Dendritic cell treated with granulocyte-macrophage colony-stimulating factor and Interleukin-4, amounts not matched to agents 40 ng/mL and 50 ng/mL, for 4 days (primary cell): ENCODE results near the gene OS9.
"Not testable (repeated sequence)": the region's sequence is repeated elsewhere in the genome, so short reads cannot be mapped to it uniquely, and the experiment has no call there.

ENCODE experiments used
- H3K27ac Mint-ChIP-seq: one replicate; pipeline ENCODE4 v1.8.0; 2022; ENCODE audit warnings: mild to moderate bottlenecking, mixed read lengths
- H3K27me3 Mint-ChIP-seq: one replicate; pipeline ENCODE4 v1.8.0; 2022; ENCODE audit warnings: mild to moderate bottlenecking, mixed read lengths
- H3K36me3 Mint-ChIP-seq: one replicate; pipeline ENCODE4 v1.8.0; 2022; ENCODE audit warnings: low read depth, mixed read lengths
- H3K4me1 Mint-ChIP-seq: one replicate; pipeline ENCODE4 v1.8.0; 2022; ENCODE audit warnings: low read depth, mixed read lengths
- H3K4me3 Mint-ChIP-seq: one replicate; pipeline ENCODE4 v1.8.0; 2022; ENCODE audit warnings: mild to moderate bottlenecking, moderate library complexity, mixed read lengths
- H3K9me3 Mint-ChIP-seq: one replicate; pipeline ENCODE4 v1.8.0; 2022; ENCODE audit warnings: mixed read lengths
- intact Hi-C: fragments of 100-400 bp; cut with micrococcal nuclease; formaldehyde crosslinking; loops from one replicate; pipeline ENCODE4 v1.15.0; 2022

The OS9 gene

GRCh38 chr12:57713209-57713608 is 19.3 kb downstream of the OS9 start:
- Mint-ChIP-seq H3K4me3 (no peak overlapping the region), H3K4me1 (no peaks in the 10 kb centered on the region), H3K36me3 (peaks cover 94% of the 10 kb centered on the region), H3K27me3 (no peaks in the 10 kb centered on the region), H3K27ac (no peak overlapping the region), H3K9me3 (no peaks in the 10 kb centered on the region)
- intact Hi-C loops = no loop called here

DNA sequence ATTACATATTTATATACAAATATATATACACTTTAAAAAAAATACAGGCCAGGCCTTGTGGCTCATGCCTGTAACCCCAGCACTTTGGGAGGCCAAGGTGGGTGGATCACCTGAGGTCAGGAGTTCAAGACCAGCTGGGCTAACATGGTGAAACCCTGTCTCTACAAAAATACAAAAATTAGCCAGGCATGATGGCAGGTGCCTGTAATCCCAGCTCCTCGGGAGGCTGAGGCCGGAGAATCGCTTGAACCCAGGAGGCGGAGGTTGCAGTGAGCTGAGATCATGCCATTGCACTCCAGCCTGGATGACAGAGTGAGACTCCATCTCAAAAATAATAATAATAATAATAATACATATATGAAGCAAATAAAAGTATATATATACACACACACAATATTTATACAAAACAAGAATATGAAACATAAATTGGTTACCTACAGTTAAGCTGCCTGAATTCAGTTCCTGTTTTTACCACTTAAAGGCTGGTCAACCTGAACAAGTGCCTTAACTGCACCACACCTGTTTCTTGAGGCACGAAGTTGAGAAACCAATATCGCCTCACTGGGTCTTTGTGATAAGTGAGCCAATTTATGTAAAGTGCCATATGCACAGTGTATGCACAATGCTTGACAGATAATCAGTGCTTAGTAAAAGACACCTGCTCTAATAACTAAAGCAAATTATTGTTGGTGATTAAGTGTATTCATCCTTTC is 21.3 kb downstream of the OS9 start:
- H3K4me1 Mint-ChIP-seq, H3K27ac Mint-ChIP-seq, H3K9me3 Mint-ChIP-seq, intact Hi-C loops, H3K27me3 Mint-ChIP-seq, H3K4me3 Mint-ChIP-seq: not testable (repeated sequence)
- peaks cover 94% of the 10 kb centered on the region for H3K36me3 Mint-ChIP-seq

GRCh38 chr12:57715786-57716185 is 21.9 kb downstream of the OS9 start:
- Mint-ChIP-seq H3K4me1 (no peaks in the 10 kb centered on the region), H3K27me3 (no peaks in the 10 kb centered on the region), H3K27ac (no peak overlapping the region), H3K4me3 (no peak overlapping the region), H3K36me3 (peaks cover 94% of the 10 kb centered on the region), H3K9me3 (no peaks in the 10 kb centered on the region)
- intact Hi-C loops = no loop called here

DNA sequence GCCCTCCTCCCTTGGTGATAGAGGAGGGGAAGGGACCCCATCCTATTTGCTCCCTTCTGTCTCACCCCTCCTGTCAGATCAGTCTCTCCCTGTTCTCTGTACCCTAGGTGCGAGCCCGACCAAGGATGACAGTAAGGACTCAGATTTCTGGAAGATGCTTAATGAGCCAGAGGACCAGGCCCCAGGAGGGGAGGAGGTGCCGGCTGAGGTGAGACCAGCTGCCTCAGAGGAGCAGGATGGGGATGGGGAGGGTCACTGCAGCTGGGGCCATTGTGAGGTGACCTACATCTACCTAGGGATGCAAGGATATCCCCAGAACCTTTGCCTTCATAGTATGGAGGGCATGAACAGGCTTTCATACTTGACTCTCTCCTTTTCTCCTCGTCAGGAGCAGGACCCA is 22.4 kb downstream of the OS9 start:
- intact Hi-C loops = no loop called here
- Mint-ChIP-seq H3K36me3 (peaks cover 94% of the 10 kb centered on the region), H3K27me3 (no peaks in the 10 kb centered on the region), H3K4me3 (no peak overlapping the region), H3K4me1 (no peaks in the 10 kb centered on the region), H3K9me3 (no peaks in the 10 kb centered on the region), H3K27ac (no peak overlapping the region)

- intact Hi-C loops = no loop called here
- H3K27me3 Mint-ChIP-seq = no peaks in the 10 kb centered on the region
- H3K36me3 Mint-ChIP-seq = peaks cover 94% of the 10 kb centered on the region
- H3K4me3 Mint-ChIP-seq = no peak overlapping the region
- H3K27ac Mint-ChIP-seq = no peak overlapping the region
- H3K9me3 Mint-ChIP-seq = no peaks in the 10 kb centered on the region
- no peaks in the 10 kb centered on the region for H3K4me1 Mint-ChIP-seq
Observed at GRCh38 chr12:57717131-57717530, 23.2 kb downstream of the OS9 start.

GRCh38 chr12:57717846-57718640 is 24.1 kb downstream of the OS9 start:
- Mint-ChIP-seq H3K27ac (no peak overlapping the region), H3K9me3 (no peaks in the 10 kb centered on the region), H3K4me3 (no peak overlapping the region), H3K36me3 (peaks cover 86% of the 10 kb centered on the region), H3K4me1 (no peaks in the 10 kb centered on the region), H3K27me3 (no peaks in the 10 kb centered on the region)
- intact Hi-C loops = no loop called here

DNA sequence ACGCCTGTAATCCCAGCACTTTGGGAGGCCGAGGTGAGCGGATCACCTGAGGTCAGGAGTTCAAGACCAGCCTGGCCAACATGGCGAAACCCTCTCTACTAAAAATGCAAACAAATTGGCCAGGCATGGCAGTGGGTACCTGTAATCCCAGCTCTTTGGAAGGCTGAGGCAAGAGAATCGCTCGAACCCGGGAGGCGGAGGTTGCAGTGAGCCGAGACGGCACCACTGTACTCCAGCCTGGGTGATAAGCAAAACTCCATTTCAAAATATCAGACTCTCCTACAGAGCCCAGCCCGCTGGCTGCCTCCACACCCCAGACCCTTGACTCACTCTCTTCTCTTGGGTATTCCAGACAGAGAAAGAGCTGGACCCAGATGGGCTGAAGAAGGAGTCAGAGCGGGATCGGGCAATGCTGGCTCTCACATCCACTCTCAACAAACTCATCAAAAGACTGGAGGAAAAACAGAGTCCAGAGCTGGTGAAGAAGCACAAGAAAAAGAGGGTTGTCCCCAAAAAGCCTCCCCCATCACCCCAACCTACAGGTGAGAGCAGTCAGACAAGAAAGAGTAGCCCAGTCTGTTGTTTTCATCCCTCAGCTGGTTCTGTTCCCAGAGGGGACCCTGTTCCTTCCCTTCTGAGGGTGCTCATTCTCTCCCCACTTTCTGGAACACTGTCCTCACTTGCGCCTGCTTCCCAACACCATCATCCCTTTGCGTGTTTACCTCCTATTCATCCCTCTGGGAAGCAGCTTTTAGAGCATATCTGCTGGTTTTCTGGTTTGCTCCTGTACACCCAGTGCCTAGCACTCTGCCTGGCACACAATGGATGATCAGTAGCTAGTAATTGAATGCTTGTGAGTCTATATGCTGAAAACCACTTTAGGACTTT is 25.0 kb downstream of the OS9 start:
- Mint-ChIP-seq H3K36me3 (peaks cover 78% of the 10 kb centered on the region), H3K4me1 (no peaks in the 10 kb centered on the region), H3K27ac (no peak overlapping the region), H3K4me3 (no peak overlapping the region), H3K27me3 (no peaks in the 10 kb centered on the region), H3K9me3 (no peaks in the 10 kb centered on the region)
- intact Hi-C loops = no loop called here

- intact Hi-C loops = no loop called here
- Mint-ChIP-seq H3K27me3 (no peaks in the 10 kb centered on the region), H3K27ac (no peak overlapping the region), H3K36me3 (peaks cover 70% of the 10 kb centered on the region), H3K9me3 (no peaks in the 10 kb centered on the region), H3K4me1 (no peaks in the 10 kb centered on the region), H3K4me3 (no peak overlapping the region)
Observed at GRCh38 chr12:57719777-57720605, 26.1 kb downstream of the OS9 start.

GRCh38 chr12:57720606-57721595 is 27.0 kb downstream of the OS9 start:
- Mint-ChIP-seq H3K27me3 (no peaks in the 10 kb centered on the region), H3K4me3 (no peak overlapping the region), H3K4me1 (no peaks in the 10 kb centered on the region), H3K9me3 (peaks cover 1% of the 10 kb centered on the region), H3K36me3 (peaks cover 66% of the 10 kb centered on the region), H3K27ac (no peak overlapping the region)
- intact Hi-C loops = no loop called here

GRCh38 chr12:57721846-57722608 is 28.1 kb downstream of the OS9 start:
- intact Hi-C loops, H3K9me3 Mint-ChIP-seq, H3K4me3 Mint-ChIP-seq, H3K27ac Mint-ChIP-seq, H3K4me1 Mint-ChIP-seq, H3K27me3 Mint-ChIP-seq: not testable (repeated sequence)
- H3K36me3 Mint-ChIP-seq = peaks cover 66% of the 10 kb centered on the region

DNA sequence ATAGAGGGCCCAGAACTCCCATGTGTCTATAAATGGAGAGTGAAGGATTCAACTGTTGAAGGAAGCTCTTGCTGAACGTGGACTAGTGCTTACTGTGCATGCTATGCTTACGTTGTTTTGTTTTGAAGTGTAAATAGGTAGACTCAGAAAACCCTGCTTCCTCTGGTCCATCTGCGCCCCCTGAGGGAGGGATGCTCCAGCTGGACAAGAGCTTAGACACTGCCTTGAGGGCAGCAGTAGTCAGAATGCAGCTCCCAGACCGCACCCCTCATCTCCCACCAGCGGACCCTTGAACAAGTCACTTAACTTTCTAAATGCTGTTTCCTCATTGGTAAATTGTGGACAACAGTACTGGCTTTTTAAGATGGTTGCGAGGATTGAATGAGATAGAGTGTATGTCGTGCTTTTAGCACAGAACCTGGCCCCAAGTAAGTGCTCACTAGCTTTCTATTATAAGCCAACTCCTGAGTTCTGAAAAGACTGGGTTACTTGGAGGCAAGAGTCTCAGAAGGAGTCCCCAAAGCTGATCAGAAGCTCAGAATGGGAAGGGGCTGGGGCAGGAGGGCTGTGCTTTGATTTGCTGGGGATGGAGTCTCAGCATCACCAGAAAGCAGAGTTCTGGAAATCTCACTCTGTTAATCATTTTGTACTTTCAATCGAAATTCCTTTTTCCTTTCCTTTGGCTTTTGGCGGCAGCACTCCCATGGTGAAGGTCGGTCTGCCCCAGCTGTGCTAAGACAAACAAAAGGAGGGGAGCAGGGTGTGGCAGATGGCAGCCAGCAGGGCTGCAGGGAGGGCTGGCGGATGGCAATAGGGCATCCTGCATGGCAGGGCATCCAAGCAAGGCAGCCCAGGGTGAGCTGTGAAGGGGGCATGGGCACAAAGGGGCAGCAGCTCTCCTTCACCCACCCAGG is 29.0 kb downstream of the OS9 start:
- no peak overlapping the region for H3K4me3 Mint-ChIP-seq
- peak overlapping the region; percentile 46 for H3K27ac Mint-ChIP-seq
- no peaks in the 10 kb centered on the region for H3K4me1 Mint-ChIP-seq
- intact Hi-C loops = no loop called here
- peaks cover 66% of the 10 kb centered on the region for H3K36me3 Mint-ChIP-seq
- no peaks in the 10 kb centered on the region for H3K27me3 Mint-ChIP-seq
- peaks cover 8% of the 10 kb centered on the region for H3K9me3 Mint-ChIP-seq
